Fibroblast of skin of left biceps (primary cell): ENCODE measurements around the gene FILIP1.
A peak's percentile ranks its signal among the peaks of the same experiment; 100 is the strongest.
"Not testable (repeated sequence)": the region's sequence is repeated elsewhere in the genome, so short reads cannot be mapped to it uniquely, and the experiment has no call there.

Experiments used
- DNase-seq, 2 experiments: peaks; one replicate each; pipeline ENCODE4 v3.0.0-alpha.2; 2013; ENCODE audit warnings: low read depth in 2 of 2

FILIP1 gene

GRCh38 chr6:75458895-75459294 is 34.7 kb downstream of the FILIP1 start:
- peak; percentile 48 to 49 for DNase-seq

GRCh38 chr6:75450903-75451302 is 42.7 kb downstream of the FILIP1 start:
- DNase-seq: no peak

- DNase-seq: peak in 1 of 2 experiments; percentile 37
Measured at GRCh38 chr6:75449630-75450206, 43.9 kb downstream of the FILIP1 start.

- no peak for DNase-seq
Measured at GRCh38 chr6:75446241-75446880, 47.2 kb downstream of the FILIP1 start.

GRCh38 chr6:75445738-75446137 is 47.9 kb downstream of the FILIP1 start:
- DNase-seq: no peak

- DNase-seq: no peak
Measured at GRCh38 chr6:75444899-75445298, 48.7 kb downstream of the FILIP1 start.

DNA sequence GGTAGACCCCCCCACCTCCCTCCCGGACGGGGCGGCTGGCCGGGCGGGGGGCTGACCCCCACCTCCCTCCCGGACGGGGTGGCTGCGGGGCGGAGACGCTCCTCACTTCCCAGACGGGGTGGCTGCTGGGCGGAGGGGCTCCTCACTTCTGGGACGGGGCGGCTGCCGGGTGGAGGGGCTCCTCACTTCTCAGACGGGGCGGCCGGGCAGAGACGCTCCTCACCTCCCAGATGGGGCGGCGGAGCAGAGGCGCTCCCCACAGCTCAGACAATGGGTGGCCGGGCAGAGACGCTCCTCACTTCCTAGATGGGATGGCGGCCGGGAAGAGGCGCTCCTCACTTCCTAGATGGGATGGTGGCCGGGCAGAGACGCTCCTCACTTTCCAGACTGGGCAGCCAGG is 51.7 kb downstream of the FILIP1 start:
- not testable (repeated sequence) for DNase-seq

- not testable (repeated sequence) for DNase-seq
Measured at GRCh38 chr6:75441479-75441878, 52.1 kb downstream of the FILIP1 start.

GRCh38 chr6:75438442-75439116 is 55.0 kb downstream of the FILIP1 start:
- no peak for DNase-seq

GRCh38 chr6:75438013-75438431 is 55.6 kb downstream of the FILIP1 start:
- DNase-seq: no peak

DNA sequence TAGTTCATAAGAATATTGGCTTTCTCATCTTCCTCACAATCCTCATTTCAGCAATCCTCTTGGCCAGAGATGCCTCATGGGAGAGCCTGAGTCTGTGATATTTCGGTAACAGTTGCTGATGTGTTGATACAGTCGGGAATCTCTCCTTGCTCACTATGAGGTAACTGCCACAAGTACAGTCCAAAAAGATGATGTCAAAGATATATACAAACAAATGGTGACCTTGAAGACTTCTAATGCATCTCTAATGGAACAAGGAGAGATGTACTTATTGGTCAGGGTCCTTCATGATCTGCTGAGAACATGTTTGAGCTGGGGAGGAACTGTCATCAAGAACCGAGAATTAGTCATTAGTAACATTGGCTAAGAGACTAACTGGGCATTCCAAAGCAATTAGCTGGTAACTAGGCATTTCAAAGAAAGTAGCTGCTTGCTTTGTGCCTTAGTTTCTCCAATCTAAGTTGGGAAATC is 56.1 kb downstream of the FILIP1 start:
- no peak for DNase-seq

- no peak for DNase-seq
Measured at GRCh38 chr6:75436869-75437268, 56.7 kb downstream of the FILIP1 start.

- DNase-seq: not testable (repeated sequence)
Measured at GRCh38 chr6:75432809-75433208, 60.8 kb downstream of the FILIP1 start.

DNA sequence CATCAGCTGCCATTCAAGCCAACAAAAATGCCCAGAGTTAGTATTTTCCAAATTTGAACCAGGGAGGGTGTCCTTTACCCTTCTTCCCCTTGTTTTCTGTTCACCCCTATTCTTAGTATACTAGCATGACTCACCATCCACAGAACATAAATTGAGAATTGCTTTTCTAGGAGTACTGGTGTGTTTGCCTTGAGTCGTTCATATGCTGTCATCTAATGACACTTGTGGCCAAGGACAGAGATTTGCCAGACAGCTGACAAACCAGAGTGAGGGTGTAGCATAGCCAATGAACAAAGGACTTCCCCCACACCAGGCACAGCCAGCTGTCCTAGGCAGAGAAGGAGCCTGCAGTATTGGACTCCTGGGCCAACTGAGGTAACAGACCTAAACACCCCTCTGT is 62.2 kb downstream of the FILIP1 start:
- DNase-seq: no peak

- no peak for DNase-seq
Measured at GRCh38 chr6:75430631-75431325, 62.8 kb downstream of the FILIP1 start.

GRCh38 chr6:75429061-75429703 is 64.4 kb downstream of the FILIP1 start:
- DNase-seq: no peak

- DNase-seq: no peak
Measured at GRCh38 chr6:75428204-75428603, 65.4 kb downstream of the FILIP1 start.

DNA sequence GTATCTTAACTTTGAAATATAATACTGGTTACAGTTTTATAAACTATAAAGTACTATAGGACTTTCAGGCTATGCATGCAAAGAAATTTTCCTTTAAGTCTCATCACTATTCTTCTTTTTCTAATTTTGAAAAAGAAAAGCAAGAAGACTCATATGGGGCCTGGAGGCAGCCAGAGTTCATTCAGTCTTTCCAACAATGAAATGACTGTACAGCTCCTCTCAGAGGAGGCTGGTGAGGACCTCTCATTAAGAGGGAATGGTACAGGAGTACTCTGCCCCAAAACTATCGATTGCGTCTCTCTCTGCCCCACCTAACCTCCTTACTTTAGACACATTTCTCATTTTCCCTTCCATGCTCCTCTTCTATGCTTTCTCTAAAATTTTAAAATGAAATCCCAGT is 66.3 kb downstream of the FILIP1 start:
- no peak for DNase-seq

GRCh38 chr6:75424618-75425548 is 68.7 kb downstream of the FILIP1 start:
- DNase-seq: no peak

- DNase-seq: no peak
Measured at GRCh38 chr6:75423386-75423785, 70.2 kb downstream of the FILIP1 start.
